BLaER1 treated with 17β-estradiol and CSF1 and Interleukin-3, amounts not matched to agents 10 nM and 100 nM (cell line): Measurements from ENCODE around the gene TNRC6C.

Experiments used
- H3K27ac ChIP-seq, 11 experiments: shearing (Covaris generic); formaldehyde crosslinking; 2 replicates each; pipeline ENCODE4 v1.8.1; 2022
- H3K27me3 ChIP-seq, 11 experiments: shearing (Covaris generic); formaldehyde crosslinking; 2 replicates each; pipeline ENCODE4 v1.8.1; 2022
- H3K36me3 ChIP-seq, 11 experiments: shearing (Covaris generic); formaldehyde crosslinking; 2 replicates each; pipeline ENCODE4 v1.8.1; 2022
- H3K4me1 ChIP-seq, 10 experiments: shearing (Covaris generic); formaldehyde crosslinking; 2 replicates each; pipeline ENCODE4 v1.8.1; 2022
- H3K4me2 ChIP-seq, 11 experiments: shearing (Covaris generic); formaldehyde crosslinking; 2 replicates each; pipeline ENCODE4 v1.8.1; 2022
- H3K4me3 ChIP-seq, 10 experiments: shearing (Covaris generic); formaldehyde crosslinking; 2 replicates each; pipeline ENCODE4 v1.8.1; 2022
- H3K9ac ChIP-seq, 11 experiments: shearing (Covaris generic); formaldehyde crosslinking; 2 replicates each; pipeline ENCODE4 v1.8.1; 2022
- H3K9me3 ChIP-seq, 11 experiments: shearing (Covaris generic); formaldehyde crosslinking; replicated peaks in 1 of 11; 2 replicates each; pipeline ENCODE4 v1.8.1; 2022
- H4K20me1 ChIP-seq, 11 experiments: shearing (Covaris generic); formaldehyde crosslinking; 2 replicates each; pipeline ENCODE4 v1.8.1; 2022
- Cebpa-rat ChIP-seq, 11 experiments: shearing (Covaris generic); IDR thresholded peaks; 2 replicates each; pipeline ENCODE4 v1.8.1; 2022

Gene TNRC6C

GRCh38 chr17:78125138-78125913 is 166.8 kb downstream of the TNRC6C start:
- TF ChIP-seq Cebpa-rat (IDR thresholded peaks at IDR 0.05), result no peak
- H3K4me2 ChIP-seq, result peak overlapping the region; percentile 94 to 100 (median 99)
- peaks cover 37 to 67% (median 46%) of the 10 kb centered on the region in 11 experiments for H4K20me1 ChIP-seq
- peaks cover 82 to 91% (median 85%) of the 10 kb centered on the region in 10 experiments for H3K4me1 ChIP-seq
- H3K9me3 ChIP-seq, result no peaks in the 10 kb centered on the region
- H3K4me3 ChIP-seq, result peak overlapping the region; percentile 70 to 94 (median 88)
- peak overlapping the region; percentile 49 to 95 (median 89); a peak in 21 of 22 replicates for H3K27ac ChIP-seq
- H3K27me3 ChIP-seq, result no peaks in the 10 kb centered on the region
- H3K36me3 ChIP-seq, result peaks cover 38 to 60% (median 51%) of the 10 kb centered on the region in 11 experiments
- H3K9ac ChIP-seq, result peak overlapping the region; percentile 84 to 95 (median 91)

- peak overlapping the region; percentile 85 to 95 (median 89); a peak in 21 of 22 replicates for H3K27ac ChIP-seq
- H4K20me1 ChIP-seq, result peaks cover 27 to 58% (median 37%) of the 10 kb centered on the region in 11 experiments
- H3K9ac ChIP-seq, result peak overlapping the region; percentile 84 to 95 (median 91)
- peaks cover 29 to 51% (median 42%) of the 10 kb centered on the region in 11 experiments for H3K36me3 ChIP-seq
- TF ChIP-seq Cebpa-rat (IDR thresholded peaks at IDR 0.05), result no peak
- peak overlapping the region; percentile 94 to 100 (median 99) for H3K4me2 ChIP-seq
- H3K4me3 ChIP-seq, result peak overlapping the region; percentile 70 to 94 (median 88)
- H3K9me3 ChIP-seq, result no peaks in the 10 kb centered on the region
- no peaks in the 10 kb centered on the region for H3K27me3 ChIP-seq
- peaks cover 83 to 91% (median 85%) of the 10 kb centered on the region in 10 experiments for H3K4me1 ChIP-seq
These were observed 167.7 kb downstream of the TNRC6C start for GRCh38 chr17:78125976-78126894.

- peaks cover 23 to 45% (median 36%) of the 10 kb centered on the region in 11 experiments for H3K36me3 ChIP-seq
- H3K4me2 ChIP-seq, result peak overlapping the region; percentile 94 to 100 (median 99)
- H3K9me3 ChIP-seq, result no peaks in the 10 kb centered on the region
- no peak for TF ChIP-seq Cebpa-rat (IDR thresholded peaks at IDR 0.05)
- peaks cover 77 to 91% (median 84%) of the 10 kb centered on the region in 10 experiments for H3K4me1 ChIP-seq
- H4K20me1 ChIP-seq, result peaks cover 21 to 54% (median 30%) of the 10 kb centered on the region in 11 experiments
- no peaks in the 10 kb centered on the region for H3K27me3 ChIP-seq
- H3K27ac ChIP-seq, result peak overlapping the region; percentile 85 to 95 (median 89); a peak in 21 of 22 replicates
- peak overlapping the region; percentile 84 to 95 (median 91); a peak in 21 of 22 replicates for H3K9ac ChIP-seq
- peak overlapping the region; percentile 70 to 94 (median 88) for H3K4me3 ChIP-seq
These were observed 168.4 kb downstream of the TNRC6C start for GRCh38 chr17:78126895-78127238.

- H3K4me1 ChIP-seq, result peaks cover 74 to 91% (median 84%) of the 10 kb centered on the region in 10 experiments
- peak overlapping the region; percentile 85 to 95 (median 89) for H3K27ac ChIP-seq
These were observed 168.9 kb downstream of the TNRC6C start for GRCh38 chr17:78127239-78127887.

GRCh38 chr17:78127888-78128550 is 169.5 kb downstream of the TNRC6C start:
- Histone ChIP-seq H3K4me1 (peaks cover 74 to 91% (median 84%) of the 10 kb centered on the region in 10 experiments), H3K4me2 (peak overlapping the region; percentile 94 to 100 (median 99)), H3K4me3 (peak overlapping the region; percentile 70 to 94 (median 88)), H3K27ac (peak overlapping the region; percentile 85 to 95 (median 89)), H3K9me3 (no peaks in the 10 kb centered on the region), H3K36me3 (peaks cover 12 to 41% (median 25%) of the 10 kb centered on the region in 11 experiments), H3K9ac (peak overlapping the region; percentile 84 to 95 (median 91)), H3K27me3 (no peaks in the 10 kb centered on the region), H4K20me1 (peaks cover 10 to 54% (median 22%) of the 10 kb centered on the region in 11 experiments)
- no peak for TF ChIP-seq Cebpa-rat (IDR thresholded peaks at IDR 0.05)

More at GRCh38 chr17:78127239-78127887, 168.9 kb downstream of the TNRC6C start:
- Histone ChIP-seq H3K9me3 (no peaks in the 10 kb centered on the region), H3K36me3 (peaks cover 18 to 42% (median 31%) of the 10 kb centered on the region in 11 experiments), H3K9ac (peak overlapping the region; percentile 84 to 95 (median 91)), H3K4me3 (peak overlapping the region; percentile 70 to 94 (median 88)), H4K20me1 (peaks cover 16 to 54% (median 25%) of the 10 kb centered on the region in 11 experiments), H3K4me2 (peak overlapping the region; percentile 94 to 100 (median 99)), H3K27me3 (no peaks in the 10 kb centered on the region)
- no peak for TF ChIP-seq Cebpa-rat (IDR thresholded peaks at IDR 0.05)

- Histone ChIP-seq H3K4me3 (peak within 1 kb of the TSS; percentile 70 to 94 (median 88)), H3K27me3 (no peaks in the 10 kb centered on the region), H4K20me1 (peaks cover 6 to 54% (median 23%) of the 10 kb centered on the region in 11 experiments; a peak in 17 of 22 replicates), H3K27ac (peak within 1 kb of the TSS; percentile 85 to 95 (median 89)), H3K9me3 (no peaks in the 10 kb centered on the region), H3K36me3 (peaks cover 5 to 41% (median 18%) of the 10 kb centered on the region in 11 experiments; a peak in 21 of 22 replicates), H3K4me2 (peak within 1 kb of the TSS; percentile 94 to 100 (median 99)), H3K4me1 (peaks cover 74 to 93% (median 85%) of the 10 kb centered on the region in 10 experiments), H3K9ac (peak within 1 kb of the TSS; percentile 84 to 95 (median 91))
- TF ChIP-seq Cebpa-rat (IDR thresholded peaks at IDR 0.05), result no peak
These were observed 170.2 kb downstream of the TNRC6C start, which contains the start of gene TMC6 for GRCh38 chr17:78128551-78129350. Gene TMC6 (minus strand): TSS chr17:78128755. CDS start chr17:78126832, 1,923 bp downstream.
